ENCODE measurements around the gene TBCEL.
"Not testable (repeated sequence)": the region's sequence is repeated elsewhere in the genome, so short reads cannot be mapped to it uniquely, and the experiment has no call there.

TBCEL gene

DNA sequence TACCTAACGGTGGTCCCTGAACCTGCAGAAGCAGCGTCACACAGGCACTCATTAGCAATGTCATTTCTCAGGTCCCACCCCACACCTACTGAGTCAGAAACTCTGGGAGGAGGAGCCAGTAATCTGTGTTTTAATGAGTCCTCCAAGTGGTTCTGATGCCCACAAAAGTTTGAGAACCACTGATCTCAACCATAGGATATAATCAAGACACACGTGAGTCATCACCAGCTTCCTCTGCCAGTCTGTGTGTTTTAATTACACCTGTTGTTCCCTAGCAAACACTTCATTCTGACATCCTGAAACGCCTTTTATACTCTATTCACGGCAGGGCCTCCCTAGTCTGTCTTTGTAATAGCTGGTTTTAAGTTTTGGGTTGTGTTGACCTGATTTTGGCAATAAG, 82.9 kb downstream of the TBCEL start:
- DNase-seq (ENCODE audit: low read depth in 2 of 2), result no peak

DNA sequence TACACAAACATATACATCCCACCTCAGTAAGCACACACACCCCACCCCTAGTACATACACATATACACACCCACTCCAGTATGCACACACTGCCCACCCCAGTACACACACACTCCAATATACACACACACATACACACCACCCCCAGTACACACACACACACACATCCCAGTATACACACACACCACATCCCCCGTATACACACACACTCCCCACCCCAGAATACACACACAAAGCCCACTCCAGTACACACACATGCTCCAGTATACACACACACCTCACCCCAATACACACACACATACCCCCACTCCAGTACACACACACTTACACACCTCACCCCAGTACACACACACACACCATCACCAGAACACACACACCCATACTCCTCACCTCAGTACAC, 84.5 kb downstream of the TBCEL start:
- DNase-seq (ENCODE audit: low read depth in 2 of 2), result no peak

DNA sequence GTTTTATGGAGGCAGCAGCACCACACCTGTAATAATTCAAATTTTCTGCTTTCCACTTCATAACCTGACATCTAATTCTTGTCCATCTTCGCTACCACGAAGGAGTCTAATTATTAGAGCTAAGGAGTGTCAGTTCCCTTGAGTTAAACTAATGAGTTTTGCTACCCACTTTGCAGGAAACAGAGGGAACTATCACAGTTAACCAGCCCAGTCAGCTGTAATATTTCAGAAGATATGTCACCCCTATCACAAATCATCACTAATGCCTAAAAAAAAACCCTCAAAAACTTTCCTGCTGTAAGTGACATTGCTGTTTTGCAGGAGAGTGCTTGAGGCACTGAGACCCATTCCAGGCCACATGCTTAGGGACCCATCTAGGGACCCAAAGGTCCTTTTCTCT, 85.6 kb downstream of the TBCEL start:
- DNase-seq (ENCODE audit: low read depth in 2 of 2), result no peak

DNA sequence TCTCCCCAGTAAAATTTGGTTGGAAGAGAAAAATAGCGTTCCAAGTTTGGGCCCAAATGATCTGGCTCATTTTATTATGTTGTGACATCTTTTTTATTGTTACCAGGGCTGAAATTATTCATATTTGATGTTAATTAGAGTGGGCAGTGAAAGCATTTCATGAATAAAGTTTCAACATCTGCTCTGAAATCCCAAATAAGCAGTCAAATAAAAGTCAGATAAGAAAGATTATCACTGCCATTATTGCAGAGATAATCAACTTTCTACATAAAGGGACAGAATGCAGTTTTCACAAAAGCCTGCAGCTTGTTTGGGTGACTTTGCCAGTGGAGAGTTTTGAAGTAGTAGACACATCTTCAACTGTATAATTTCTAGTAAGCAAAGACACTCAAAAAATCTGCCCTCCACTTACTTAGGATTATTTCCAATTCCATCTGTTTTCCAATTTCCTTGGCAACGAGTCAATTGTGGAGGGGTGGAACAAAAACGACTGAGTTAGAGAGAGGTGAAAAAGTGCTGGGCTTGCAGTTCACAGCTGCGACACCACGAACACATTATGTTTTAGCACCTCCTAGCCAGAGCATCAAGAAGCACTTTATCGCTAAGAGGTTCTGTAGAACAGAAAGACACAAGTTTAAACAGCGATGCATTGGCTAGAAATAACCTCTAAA, 86.1 kb downstream of the TBCEL start:
- no peak for DNase-seq (ENCODE audit: low read depth in 2 of 2)

DNA sequence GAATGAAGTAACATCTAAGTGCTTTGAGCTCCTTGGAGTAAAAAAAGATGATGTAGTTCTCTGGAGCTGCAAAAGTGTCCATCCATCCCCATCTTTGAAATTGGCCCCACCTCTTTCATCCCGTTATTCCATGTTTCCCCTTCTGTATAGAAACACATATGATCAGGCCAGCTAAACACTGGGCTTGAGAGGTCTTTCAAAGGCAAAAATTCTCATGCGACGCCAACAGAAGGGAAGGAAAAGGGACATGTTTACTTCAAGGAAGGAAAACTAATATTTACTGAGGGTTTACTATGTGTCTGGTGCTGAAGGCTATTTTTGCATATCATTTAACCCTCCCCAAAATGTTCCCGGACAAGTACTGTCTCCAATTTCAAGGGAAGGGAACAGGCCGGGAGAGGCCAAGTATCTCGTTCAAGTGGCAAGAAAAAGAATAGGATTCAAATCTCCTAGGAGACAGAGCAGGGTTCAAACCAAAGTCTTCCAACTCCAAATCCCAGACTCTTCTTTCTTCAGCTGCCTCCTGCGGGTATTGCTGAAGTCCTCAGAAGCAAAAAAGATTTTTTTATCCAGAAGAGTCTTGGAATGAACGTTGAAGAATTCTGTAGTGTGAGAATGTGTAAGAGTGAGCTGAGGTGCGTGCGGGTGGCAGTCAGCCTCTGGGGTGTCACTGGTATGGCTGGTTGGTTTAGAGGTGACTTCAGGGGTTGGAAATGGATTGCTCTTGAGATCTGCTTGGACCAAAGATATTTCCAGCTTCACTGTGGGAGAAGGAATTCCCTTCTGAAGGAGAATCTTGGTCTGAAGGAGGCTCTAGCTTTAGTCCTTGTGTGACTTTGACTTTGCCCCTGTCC, 87.2 kb downstream of the TBCEL start:
- no peak for DNase-seq (ENCODE audit: low read depth in 2 of 2)

DNA sequence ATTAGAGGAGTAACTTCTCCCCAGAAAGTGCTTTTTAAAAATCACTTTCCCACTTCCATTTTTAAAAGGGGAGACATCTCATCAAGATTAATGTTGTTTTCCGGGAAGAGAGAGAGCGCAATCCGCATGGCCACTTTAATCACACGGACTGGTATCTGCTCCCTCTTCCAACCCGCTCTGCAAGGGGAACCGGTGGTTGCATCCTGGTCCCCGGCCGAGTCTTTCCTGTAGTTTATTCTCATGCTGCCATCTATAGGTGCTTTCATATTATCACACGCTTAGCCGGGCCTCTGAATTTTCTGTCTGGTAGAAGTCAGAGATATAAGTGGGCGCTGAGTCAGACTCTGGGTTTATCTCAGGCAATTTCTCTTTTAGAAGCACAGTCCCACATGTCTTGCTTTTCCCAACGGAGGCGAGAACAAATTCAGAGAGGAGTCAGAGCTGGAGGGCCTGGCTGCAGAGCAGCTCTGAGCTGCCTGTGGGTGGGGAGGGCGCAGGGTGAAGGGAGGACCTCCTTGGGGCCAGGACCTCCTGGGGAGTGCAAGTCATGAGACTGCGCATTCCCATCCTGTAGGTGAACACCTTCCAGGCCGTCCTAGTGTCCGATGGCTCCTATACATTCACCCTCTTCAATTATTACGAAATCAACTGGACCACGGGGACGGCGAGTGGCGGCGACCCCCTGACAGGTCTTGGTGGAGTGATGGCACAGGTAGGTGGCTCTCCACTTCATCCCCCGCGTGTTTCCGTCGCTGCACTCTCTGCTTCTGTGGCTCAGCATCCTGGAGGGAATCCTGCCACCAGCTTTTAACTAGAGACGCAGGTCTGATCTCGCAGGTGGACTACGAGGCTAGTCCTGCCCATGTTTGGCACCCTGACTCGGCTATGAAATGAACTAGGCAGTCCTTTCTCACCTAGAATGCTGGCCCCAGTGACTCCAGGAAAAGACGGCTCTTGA, 88.9 kb downstream of the TBCEL start:
- DNase-seq (ENCODE audit: low read depth in 2 of 2), result peak; percentile 3 to 14

DNA sequence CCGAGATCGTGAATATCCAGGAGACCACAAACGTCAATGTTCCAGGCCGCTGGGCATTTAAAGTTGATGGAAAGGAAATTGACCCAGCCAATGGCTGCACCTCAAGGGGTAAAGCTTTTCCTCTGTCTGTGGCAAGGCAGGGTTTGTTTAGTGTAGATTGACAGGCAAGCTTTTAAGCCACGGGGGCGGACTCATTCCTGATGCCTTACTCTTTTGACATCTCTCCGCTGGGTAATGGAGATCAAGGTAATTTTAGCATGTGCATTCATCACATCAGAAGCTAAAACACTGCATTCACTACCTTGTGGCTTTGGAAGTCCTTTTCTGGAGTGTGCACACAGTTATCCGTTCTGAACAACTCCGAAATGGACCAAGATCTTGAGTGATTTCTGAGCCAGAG, 89.7 kb downstream of the TBCEL start:
- no peak for DNase-seq (ENCODE audit: low read depth in 2 of 2)

DNA sequence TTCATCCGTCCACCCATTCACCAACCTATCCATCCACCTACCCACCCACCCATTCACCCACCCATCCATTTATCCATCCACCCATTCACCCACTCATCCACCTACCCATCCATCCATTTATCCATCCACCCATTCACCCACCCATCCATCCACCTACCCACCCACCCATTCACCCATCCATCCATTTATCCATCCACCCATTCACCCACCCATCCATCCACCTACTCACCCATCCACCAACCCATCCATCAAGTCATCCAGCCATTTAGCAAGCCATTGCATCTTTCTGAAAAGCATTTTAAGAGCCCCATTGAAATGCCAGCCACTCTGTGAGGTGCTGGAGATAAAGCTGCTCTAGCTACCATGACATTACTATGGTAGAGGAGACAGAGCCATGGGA, 91.1 kb downstream of the TBCEL start:
- not testable (repeated sequence) for DNase-seq (ENCODE audit: low read depth in 2 of 2)

DNA sequence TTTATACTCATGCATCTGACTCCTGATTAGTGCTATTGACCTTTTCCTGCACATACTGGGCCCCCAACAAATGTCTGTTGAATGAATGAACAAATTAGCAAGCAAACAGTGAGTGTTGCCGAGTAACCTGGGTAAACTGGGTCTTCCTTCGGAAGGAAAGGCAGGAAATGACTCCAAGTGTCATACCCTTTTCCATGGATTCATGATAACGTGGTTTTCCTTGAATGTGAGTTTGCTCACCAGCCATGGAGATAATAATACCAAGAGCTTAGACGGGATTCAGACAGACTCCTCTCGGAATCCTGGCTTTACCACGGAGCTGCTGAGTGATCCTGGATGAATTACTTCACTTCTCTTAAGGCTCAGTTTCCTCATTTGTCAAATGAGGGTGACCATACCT, 93.9 kb downstream of the TBCEL start:
- DNase-seq (ENCODE audit: low read depth in 2 of 2), result no peak

DNA sequence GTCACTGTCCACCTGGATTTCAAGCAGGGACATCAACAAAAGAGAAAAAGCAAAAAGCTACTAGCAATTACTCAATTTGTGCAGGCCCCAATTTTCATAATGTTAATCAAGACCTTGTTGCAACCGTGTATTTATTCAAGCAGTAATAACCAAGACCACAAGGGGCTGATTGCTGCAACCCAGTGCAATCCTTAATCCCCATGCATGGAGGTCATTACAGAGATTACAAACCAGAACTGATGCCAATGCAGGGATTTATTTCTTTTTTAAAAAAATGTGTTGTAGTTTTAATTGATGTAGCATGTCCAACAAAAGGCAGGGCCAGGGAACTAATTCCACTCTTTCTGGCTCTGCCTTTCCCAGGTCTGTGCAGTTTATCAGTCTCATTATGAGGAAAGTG, 95.5 kb downstream of the TBCEL start:
- DNase-seq (ENCODE audit: low read depth in 2 of 2), result no peak

DNA sequence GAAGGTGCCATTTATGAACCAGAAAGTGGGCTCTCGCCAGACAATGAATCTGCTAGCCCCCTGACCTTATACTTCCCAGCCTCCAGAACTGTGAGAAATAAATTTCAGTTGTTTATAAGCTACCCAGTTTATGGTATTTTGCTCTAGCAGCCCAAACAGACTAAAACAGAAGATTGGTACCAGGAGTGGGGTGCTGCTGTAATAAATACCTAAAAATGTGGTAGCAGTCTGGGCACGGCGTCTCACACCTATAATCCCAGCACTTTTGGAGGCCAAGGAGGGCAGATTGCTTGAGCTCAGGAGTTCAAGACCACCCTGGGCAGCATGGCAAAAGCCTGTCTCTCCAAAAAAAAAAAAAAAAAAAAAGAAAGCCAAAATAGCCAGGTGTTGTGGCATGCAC, 98.4 kb downstream of the TBCEL start:
- DNase-seq (ENCODE audit: low read depth in 2 of 2), result no peak

DNA sequence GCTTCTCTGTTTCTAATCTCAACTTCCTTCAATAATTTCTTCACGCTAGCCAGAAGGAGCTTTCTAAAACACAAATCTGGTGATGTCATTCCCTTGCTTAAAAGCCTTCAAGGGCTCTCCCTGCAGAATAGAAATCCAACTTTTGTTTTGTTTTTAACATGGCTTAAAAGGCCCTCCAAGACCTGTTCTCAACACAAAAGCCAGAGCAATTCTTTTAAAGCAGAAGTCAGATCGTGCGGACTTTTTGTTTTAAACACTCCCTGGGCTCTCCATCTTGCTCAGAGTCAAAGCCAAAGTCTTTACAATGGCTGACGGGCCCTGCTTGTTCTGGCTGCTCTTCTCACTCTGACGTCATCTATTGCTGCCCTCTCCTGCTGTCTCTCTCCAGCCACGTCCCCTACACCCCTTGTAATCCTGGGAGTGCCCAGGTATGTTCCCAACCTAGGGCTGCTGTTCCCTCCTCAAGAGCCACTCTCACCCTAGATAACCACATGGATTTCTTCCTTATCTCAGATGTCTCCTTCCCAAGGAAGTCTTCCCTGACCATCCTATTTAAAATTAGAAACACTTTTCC, 99.7 kb downstream of the TBCEL start:
- no peak for DNase-seq (ENCODE audit: low read depth in 2 of 2)

DNA sequence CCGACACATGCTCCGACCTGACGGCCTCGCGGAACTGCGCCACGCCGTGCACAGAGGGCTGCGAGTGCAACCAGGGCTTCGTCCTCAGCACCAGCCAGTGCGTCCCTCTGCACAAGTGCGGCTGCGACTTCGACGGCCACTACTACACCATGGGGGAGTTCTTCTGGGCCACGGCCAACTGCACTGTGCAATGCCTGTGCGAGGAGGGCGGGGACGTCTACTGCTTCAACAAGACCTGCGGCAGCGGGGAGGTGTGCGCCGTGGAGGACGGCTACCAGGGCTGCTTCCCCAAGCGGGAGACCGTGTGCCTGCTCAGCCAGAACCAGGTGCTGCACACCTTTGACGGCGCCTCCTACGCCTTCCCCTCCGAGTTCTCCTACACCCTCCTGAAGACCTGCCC, 103.9 kb downstream of the TBCEL start:
- no peak for DNase-seq (ENCODE audit: low read depth in 2 of 2)

DNA sequence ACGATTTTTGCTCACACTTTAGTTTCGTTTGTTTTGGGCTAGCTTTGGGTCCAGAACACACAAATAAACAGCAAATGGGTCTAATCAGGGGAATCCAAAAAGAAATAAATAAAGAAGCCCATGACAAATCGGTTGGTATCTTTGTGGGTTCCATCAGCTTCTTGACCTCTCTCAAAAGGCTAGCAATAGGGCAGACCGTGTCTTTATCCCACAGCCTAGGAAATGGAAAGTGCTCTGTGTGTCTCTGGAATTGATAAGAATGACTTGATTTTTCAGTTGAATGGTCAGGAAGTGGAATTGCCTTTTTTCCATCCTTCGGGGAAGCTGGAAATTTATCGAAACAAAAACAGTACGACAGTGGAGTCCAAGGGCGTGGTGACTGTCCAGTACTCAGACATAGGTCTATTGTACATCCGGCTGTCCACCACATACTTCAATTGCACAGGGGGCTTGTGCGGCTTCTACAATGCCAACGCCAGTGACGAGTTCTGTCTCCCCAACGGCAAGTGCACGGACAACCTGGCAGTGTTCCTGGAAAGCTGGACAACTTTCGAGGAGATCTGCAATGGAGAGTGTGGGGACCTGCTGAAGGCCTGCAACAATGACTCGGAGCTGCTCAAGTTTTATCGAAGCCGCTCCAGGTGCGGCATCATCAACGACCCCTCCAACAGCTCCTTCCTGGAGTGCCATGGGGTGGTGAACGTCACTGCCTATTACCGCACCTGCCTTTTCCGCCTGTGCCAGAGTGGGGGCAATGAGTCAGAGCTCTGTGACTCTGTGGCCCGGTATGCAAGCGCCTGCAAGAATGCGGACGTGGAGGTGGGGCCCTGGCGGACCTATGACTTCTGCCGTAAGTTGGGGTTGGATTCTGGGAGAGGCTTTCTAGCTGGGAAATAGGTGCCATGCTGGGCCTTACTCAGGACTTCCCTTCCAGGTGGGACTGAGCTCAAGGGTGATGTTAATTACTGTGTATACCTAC, 105.7 kb downstream of the TBCEL start:
- DNase-seq (ENCODE audit: low read depth in 2 of 2), result no peak

DNA sequence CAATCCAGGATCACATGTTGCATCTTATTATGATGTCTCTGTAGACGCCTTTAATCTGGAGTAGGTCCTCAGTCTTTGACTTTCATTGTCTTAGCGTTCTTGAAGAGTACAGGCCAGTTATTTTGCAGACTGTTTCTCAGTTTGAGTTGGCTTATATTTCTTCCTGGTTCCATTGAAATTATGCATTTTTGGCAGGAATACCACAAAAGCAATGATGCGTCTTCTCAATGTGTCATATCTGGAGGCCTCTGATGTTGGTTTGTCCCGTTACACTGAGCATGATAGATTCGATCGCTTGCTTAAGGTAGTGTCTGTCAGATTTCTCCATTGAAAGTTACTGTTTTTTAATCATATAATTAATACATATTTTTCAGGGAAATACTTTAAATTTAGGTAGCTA, 107.8 kb downstream of the TBCEL start:
- DNase-seq (ENCODE audit: low read depth in 2 of 2), result no peak

DNA sequence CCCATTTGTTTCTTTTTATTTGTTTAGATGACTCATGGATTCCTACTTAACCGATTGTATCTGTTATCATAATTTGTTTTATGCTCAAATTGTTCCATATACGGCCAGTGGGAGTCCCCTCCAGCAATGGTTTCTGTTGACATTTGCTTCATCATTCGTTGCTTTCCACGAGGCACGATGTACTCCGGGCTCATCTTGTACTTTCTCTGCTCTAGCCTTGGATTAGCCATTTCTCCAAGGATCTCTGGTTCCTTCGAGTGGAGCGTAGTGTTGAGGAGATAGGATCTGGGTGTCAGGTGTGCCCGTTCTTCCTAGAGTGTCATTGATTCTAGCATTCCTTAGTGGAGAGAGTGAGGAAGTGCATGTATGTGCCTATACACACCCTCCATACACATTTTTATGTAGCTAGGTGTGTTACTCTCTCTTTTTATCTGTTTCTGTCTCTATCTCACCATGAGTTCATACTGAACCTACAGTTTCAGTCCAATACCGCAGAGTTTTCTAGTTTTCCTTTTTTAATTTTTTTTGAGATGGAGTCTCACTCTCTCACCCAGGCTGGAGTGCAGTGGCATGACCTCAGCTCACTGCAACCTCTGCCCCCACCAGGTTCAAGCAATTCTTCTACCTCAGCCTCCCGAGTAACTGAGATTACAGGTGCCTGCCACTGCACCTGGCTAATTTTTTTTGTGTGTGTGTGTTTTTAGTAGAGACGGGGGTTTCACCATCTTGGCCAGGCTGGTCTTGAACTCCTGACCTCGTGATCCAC, 108.5 kb downstream of the TBCEL start:
- DNase-seq (ENCODE audit: low read depth in 2 of 2), result no peak

DNA sequence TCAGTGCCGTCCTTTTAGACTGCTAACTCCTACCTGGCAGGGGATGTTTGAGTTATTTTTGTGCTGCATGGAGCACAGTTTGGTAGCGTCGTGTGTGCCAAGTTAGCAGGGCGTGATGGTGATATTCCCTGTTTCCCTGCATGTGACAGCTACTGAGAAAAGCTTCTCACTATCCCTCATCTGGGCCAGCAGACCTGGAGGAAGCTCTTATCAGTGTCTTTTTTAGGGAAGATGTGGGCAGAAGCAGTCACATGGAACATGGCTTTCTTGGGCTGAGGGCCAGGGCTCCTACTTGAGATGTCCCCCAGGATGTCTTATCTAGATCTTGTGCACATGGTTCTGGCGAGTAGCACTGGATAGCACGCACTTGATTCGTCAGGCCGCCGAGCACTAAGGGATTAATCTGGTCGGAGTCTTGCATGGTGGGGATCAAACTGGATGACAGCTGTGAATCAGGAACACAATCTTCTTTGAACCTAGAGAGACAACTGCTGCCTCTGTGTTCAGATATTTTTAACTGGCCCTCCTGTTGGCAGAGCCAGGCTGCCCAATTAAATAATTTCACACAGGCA, 110.9 kb downstream of the TBCEL start:
- no peak for DNase-seq (ENCODE audit: low read depth in 2 of 2)

DNA sequence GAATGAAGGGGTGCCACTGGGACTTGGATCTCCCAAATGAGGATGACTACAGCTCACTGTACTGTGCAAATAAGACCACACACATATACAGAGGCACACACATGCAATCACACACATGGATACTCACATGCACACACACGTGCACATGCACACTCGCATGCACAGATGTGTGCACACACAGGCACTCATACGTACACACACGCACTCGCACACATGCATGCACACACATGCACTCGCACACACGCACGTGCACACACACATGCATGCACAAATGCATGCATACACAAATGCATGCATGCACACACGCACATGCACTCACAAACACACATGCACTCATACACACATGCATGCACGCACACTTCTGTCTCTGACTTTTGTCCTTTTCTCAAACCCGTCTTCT, 113.1 kb downstream of the TBCEL start:
- DNase-seq (ENCODE audit: low read depth in 2 of 2), result no peak

DNA sequence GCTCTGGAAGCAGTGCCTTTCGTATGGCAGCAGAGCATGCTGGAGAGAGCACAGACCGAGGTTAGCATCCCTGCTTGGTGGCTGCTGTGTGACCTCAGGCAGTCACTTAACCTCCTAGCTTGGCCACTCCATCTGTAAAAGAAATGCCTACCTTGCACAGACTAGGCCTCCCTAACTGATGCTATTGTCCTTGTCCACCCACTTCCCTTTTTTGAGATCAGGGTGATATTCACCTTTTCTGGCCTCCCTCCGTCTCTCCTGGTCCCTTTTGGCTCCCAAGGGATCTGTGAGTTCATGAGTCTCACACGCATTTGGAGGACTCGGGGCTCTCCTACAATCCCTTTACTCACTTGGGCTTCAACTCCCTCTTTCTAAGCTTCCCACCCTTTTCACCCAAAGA, 114.4 kb downstream of the TBCEL start:
- DNase-seq (ENCODE audit: low read depth in 2 of 2), result no peak

DNA sequence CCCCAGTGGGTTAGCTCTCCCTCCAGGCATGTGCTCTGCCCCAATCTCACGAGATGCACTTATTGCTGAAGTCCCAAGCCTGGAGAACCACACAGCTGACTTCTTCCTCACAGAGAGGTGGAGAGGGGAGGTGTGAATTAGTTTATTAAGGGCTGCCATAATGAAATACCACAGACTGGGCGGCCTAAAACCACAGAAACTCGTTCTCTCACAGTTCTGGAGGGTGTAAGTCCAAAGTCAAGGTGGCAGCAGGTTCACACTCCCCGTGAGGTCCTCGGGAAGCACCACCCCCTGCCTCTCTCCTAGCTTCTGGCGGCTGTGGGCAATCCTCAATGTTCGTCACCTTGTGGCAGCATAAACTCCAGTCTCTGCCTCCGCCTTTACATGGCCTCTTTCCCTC, 116.5 kb downstream of the TBCEL start:
- DNase-seq (ENCODE audit: low read depth in 2 of 2), result no peak

Data from activated CD4-positive, alpha-beta T cell treated with anti-CD3 and anti-CD28 coated beads for 24 hours (primary cell).